ENCODE measurements around the gene INSM1. TPM values are rescaled to one million over a fixed set of nuclear protein-coding genes. Genes with fewer than 3 reads are reported as not detected.

INSM1 gene
- polyA plus RNA-seq, 1 of the 3 experiments (the other 2 are of a cell fraction): not detected

- 58% methylated on average over 3 of the region's 3 CpGs for whole genome bisulfite sequencing (ENCODE audit: low lambda C conversion rate)
- H3K9me2 ChIP-seq: no peaks in the 10 kb centered on the region
- no peak overlapping the region for H3K4me3 ChIP-seq (ENCODE audit: low read depth in 2 of 2, low read length in 1 of 2)
- TF ChIP-seq JUND (IDR thresholded peaks at IDR 0.05) (no peak), RFX5 (IDR thresholded peaks at IDR 0.05; ENCODE audit: low read length) (no peak)
- no peak overlapping the region for H2AFZ ChIP-seq (ENCODE audit: low read depth)
- ChIA-PET CTCF (interaction anchor here (1.6 kb wide), 1 partner anchor 9 kb away, joined by 4 read pairs; no protein-coding TSS in a partner anchor), POLR2A (no interaction called here)
- no peaks in the 10 kb centered on the region for H4K20me1 ChIP-seq (ENCODE audit: insufficient read depth)
- H3K27me3 ChIP-seq (ENCODE audit: insufficient read depth): no peaks in the 10 kb centered on the region
- no peak for DNase-seq
- no peaks in the 10 kb centered on the region for H3K9me3 ChIP-seq
- H3F3A ChIP-seq (replicated peaks; ENCODE audit: insufficient read depth): no peaks in the 10 kb centered on the region
- H3K4me2 ChIP-seq: no peak overlapping the region
- no peak overlapping the region for H3K27ac ChIP-seq (ENCODE audit: low read depth in 2 of 2, low read length in 1 of 2)
- no peaks in the 10 kb centered on the region for H3K79me2 ChIP-seq (ENCODE audit: insufficient read depth)
- H3K4me1 ChIP-seq (ENCODE audit: control insufficient read depth in 1 of 2, insufficient read depth in 2 of 2, low read depth in 1 of 2, low read length in 1 of 2): no peaks in the 10 kb centered on the region
- no peak overlapping the region for H3K9ac ChIP-seq
- H3K36me3 ChIP-seq (replicated peaks in 1 of 2; ENCODE audit: control insufficient read depth in 1 of 2, insufficient read depth in 2 of 2, low read length in 1 of 2): no peaks in the 10 kb centered on the region
Measured at GRCh38 chr20:20401991-20402390, 34.1 kb downstream of the INSM1 start.

GRCh38 chr20:20404633-20405032 is 36.7 kb downstream of the INSM1 start:
- H3K79me2 ChIP-seq (ENCODE audit: insufficient read depth): no peaks in the 10 kb centered on the region

More at GRCh38 chr20:20404633-20405032, 36.7 kb downstream of the INSM1 start:
- TF ChIP-seq USF1 (IDR thresholded peaks at IDR 0.05; ENCODE audit: borderline replicate concordance, low read depth): no peak
- TF ChIP-seq PBX3 (IDR thresholded peaks at IDR 0.05): no peak
- TF ChIP-seq EZH2phosphoT487 (IDR thresholded peaks at IDR 0.05; ENCODE audit: borderline replicate concordance, low read depth): no peak
- no peak for TF ChIP-seq TEAD4 (IDR thresholded peaks at IDR 0.05; ENCODE audit: borderline replicate concordance, insufficient read depth)
- TF ChIP-seq RXRA (IDR thresholded peaks at IDR 0.05; ENCODE audit: borderline replicate concordance, low read depth): no peak
- no peak for TF ChIP-seq FOXJ3 (CRISPR knock-in tag; IDR thresholded peaks at IDR 0.05)
- no peak for TF ChIP-seq MAX (IDR thresholded peaks at IDR 0.05; ENCODE audit: low read depth)
- TF ChIP-seq GABPA (IDR thresholded peaks at IDR 0.05; ENCODE audit: low read depth): no peak
- TF ChIP-seq IRF3 (IDR thresholded peaks at IDR 0.05; ENCODE audit: low read depth, low read length): no peak
- WGBS (ENCODE audit: low lambda C conversion rate): 75% methylated on average over 4 of the region's 5 CpGs
- H3K36me3 ChIP-seq (replicated peaks in 1 of 2; ENCODE audit: control insufficient read depth in 1 of 2, insufficient read depth in 2 of 2, low read length in 1 of 2): no peaks in the 10 kb centered on the region
- H4K20me1 ChIP-seq (ENCODE audit: insufficient read depth): no peaks in the 10 kb centered on the region
- no peaks in the 10 kb centered on the region for H3F3A ChIP-seq (replicated peaks; ENCODE audit: insufficient read depth)
- H3K9me3 ChIP-seq: no peaks in the 10 kb centered on the region
- no peak overlapping the region for H3K9ac ChIP-seq
- no peak overlapping the region for H3K4me2 ChIP-seq
- no peaks in the 10 kb centered on the region for H3K27me3 ChIP-seq (ENCODE audit: insufficient read depth)
- H3K4me1 ChIP-seq (ENCODE audit: control insufficient read depth in 1 of 2, insufficient read depth in 2 of 2, low read depth in 1 of 2, low read length in 1 of 2): peaks cover 0 to 10% of the 10 kb centered on the region in 2 experiments; a peak in 2 of 4 replicates
- H3K4me3 ChIP-seq (ENCODE audit: low read depth in 2 of 2, low read length in 1 of 2): no peak overlapping the region
- CTCF ChIA-PET: interaction anchor here (1.2 kb wide), 1 partner anchor 156 kb away, joined by 4 read pairs; no protein-coding TSS in a partner anchor
- no peak overlapping the region for H2AFZ ChIP-seq (ENCODE audit: low read depth)
- no peaks in the 10 kb centered on the region for H3K9me2 ChIP-seq
- H3K27ac ChIP-seq (ENCODE audit: low read depth in 2 of 2, low read length in 1 of 2): no peak overlapping the region
- DNase-seq: no peak
- POLR2A ChIA-PET: no interaction called here

Data from SK-N-SH (cell line).